Activated CD4-positive, alpha-beta T cell treated with anti-CD3 and anti-CD28 coated beads for 36 hours (primary cell): Measurements from ENCODE around the gene ATM. TPM values are rescaled to one million over a fixed set of nuclear protein-coding genes. Genes with fewer than 3 reads are reported as not detected.

ENCODE experiments used
- ATAC-seq: fragments of 200-7000 bp; cut with Tn5 transposase; one replicate; pipeline ENCODE4 v1.10.0; 2021; ENCODE audit warnings: mild to moderate bottlenecking, moderate library complexity
- CTCF ChIA-PET: fragments of 350-600 bp; sonication (Branson Sonifier 250); formaldehyde crosslinking; loops from one replicate; lab custom pipeline; 2021; ENCODE audit warnings: antibody characterized with exemption; lab: Charles Lee
- POLR2A ChIA-PET: fragments of 350-600 bp; sonication (Branson Sonifier 250); formaldehyde crosslinking; loops from one replicate; lab custom pipeline; 2021; ENCODE audit warnings: antibody characterized with exemption, inconsistent platforms; lab: Charles Lee
- DNase-seq: peaks from one replicate; pipeline ENCODE4 v3.0.0-alpha.2; 2020
- H3K27ac Mint-ChIP-seq: one replicate; pipeline ENCODE4 v1.8.0; 2021; ENCODE audit warnings: mixed read lengths
- H3K27me3 Mint-ChIP-seq: one replicate; pipeline ENCODE4 v1.8.0; 2021; ENCODE audit warnings: mixed read lengths
- H3K36me3 Mint-ChIP-seq: one replicate; pipeline ENCODE4 v1.8.0; 2021; ENCODE audit warnings: low read depth, mixed read lengths
- H3K4me1 Mint-ChIP-seq: one replicate; pipeline ENCODE4 v1.8.0; 2021; ENCODE audit warnings: mixed read lengths
- H3K4me3 Mint-ChIP-seq: one replicate; pipeline ENCODE4 v1.8.0; 2021; ENCODE audit warnings: mild to moderate bottlenecking, moderate library complexity, mixed read lengths
- H3K9me3 Mint-ChIP-seq: one replicate; pipeline ENCODE4 v1.8.0; 2021; ENCODE audit warnings: low read depth, mixed read lengths
- intact Hi-C, 2 experiments: fragments of 100-400 bp; cut with DNase I in 1 of 2; cut with micrococcal nuclease in 1 of 2; formaldehyde crosslinking; loops; one replicate each; pipeline versions ENCODE4 v1.14.2 to v1.15.1; 2022 to 2024; cut with DNase I, micrococcal nuclease
- total RNA-seq, 2 experiments: library from RNA; stranded (reverse); gene quantifications; one replicate each; pipeline ENCODE4 v1.2.3, GENCODE V29; 2021

ATM gene
- total RNA-seq, 2 experiments from 2014 or later = 32.8 to 36.1 TPM

DNA sequence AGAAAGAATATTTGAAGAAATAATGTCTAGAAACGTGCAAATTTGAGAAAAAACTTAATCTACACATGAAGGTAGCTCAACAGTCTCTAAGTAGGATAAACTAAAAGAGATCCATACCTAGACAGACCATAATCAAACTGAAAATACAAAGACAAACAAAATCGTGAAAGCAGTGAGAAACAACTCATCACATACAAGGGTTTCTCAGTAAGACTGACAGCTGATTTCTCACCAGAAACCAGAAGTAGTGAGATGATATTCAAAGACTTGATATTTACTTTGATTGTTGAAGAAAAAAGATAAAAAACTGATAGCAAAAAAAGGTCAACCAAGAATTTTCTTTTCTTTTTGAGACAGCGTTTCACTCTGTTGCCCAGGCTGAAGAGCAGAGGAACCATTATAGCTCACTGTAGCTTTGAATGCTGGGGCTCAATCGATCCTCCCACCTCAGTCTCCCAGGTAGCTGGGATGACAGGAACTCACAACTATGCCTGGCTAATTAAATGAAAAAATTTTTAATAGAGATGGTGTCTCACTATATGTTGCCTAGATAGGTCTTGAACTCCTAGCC, 17.9 kb upstream of the ATM start:
- ChIA-PET CTCF (interaction anchor here (1.2 to 1.7 kb wide), 3 partner anchors 10 to 16 kb away, joined by 3 to 7 read pairs (median 6); no protein-coding TSS in a partner anchor), POLR2A (interaction anchor here (0.6 to 1.0 kb wide), 4 partner anchors 14 to 289 kb away, joined by 3 to 5 read pairs (median 4); no protein-coding TSS in a partner anchor)
- ATAC-seq (peak; percentile 57), DNase-seq (no peak)
- Mint-ChIP-seq H3K4me3 (no peak overlapping the region), H3K27ac (peak overlapping the region; percentile 58), H3K36me3 (peaks cover 74% of the 10 kb centered on the region), H3K9me3 (peaks cover 18% of the 10 kb centered on the region), H3K4me1 (peaks cover 64% of the 10 kb centered on the region), H3K27me3 (no peaks in the 10 kb centered on the region)
- intact Hi-C loops = no loop called here

- CTCF ChIA-PET = interaction anchor here (0.5 to 1.7 kb wide), 3 partner anchors 9 to 302 kb away, joined by 3 to 6 read pairs (median 4); no protein-coding TSS in a partner anchor
- H3K9me3 Mint-ChIP-seq = peaks cover 23% of the 10 kb centered on the region
Observed at GRCh38 chr11:108206171-108206570, 16.7 kb upstream of the ATM start.

DNA sequence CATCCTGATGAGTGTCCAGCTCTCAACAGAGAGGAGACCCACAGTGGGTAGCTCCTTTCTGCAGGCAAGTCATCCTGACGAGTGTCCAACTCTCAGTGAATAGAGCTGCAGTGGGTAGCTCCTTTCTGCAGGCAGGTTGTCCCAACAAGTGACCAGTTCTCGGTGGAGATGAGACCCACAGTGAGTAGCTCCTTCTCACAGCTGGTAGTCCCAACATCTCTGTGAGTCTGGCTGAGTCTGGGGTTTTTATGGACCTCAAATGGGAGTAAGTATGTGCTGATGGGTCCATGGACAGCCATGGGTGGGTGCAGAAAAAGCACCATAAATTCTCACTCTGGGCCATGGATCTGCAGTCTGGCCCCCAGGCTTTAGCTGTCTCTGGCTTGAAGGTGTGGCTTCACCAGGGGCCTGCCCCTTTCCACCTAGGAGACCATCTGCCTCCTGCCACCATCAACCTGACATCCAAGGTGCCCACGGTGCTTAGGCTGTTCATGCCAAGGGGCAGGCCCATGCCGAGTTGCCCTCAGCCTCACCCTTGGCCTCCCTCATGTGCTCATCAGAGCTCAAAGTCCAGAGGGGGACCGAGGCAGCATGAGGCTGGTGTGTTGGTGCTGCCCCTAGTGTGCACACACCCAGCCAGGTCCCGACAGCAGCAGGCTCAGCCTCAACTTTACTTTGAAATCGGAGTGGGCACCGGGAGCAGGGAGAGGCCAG, 15.7 kb upstream of the ATM start:
- H3K36me3 Mint-ChIP-seq = peaks cover 95% of the 10 kb centered on the region
- DNase-seq (no peak), ATAC-seq (no peak)
- no peak overlapping the region for H3K4me3 Mint-ChIP-seq
- intact Hi-C loops = no loop called here
- POLR2A ChIA-PET = interaction anchor here (0.6 to 1.2 kb wide), 2 partner anchors 10 to 12 kb away, joined by 3 to 4 read pairs; no protein-coding TSS in a partner anchor
- H3K27ac Mint-ChIP-seq = no peak overlapping the region
- H3K9me3 Mint-ChIP-seq = peaks cover 23% of the 10 kb centered on the region
- CTCF ChIA-PET = interaction anchor here (0.6 to 1.7 kb wide), 3 partner anchors 8 to 303 kb away, joined by 3 to 6 read pairs (median 4); no protein-coding TSS in a partner anchor
- no peaks in the 10 kb centered on the region for H3K27me3 Mint-ChIP-seq
- H3K4me1 Mint-ChIP-seq = peaks cover 65% of the 10 kb centered on the region

More at GRCh38 chr11:108206171-108206570, 16.7 kb upstream of the ATM start:
- POLR2A ChIA-PET = interaction anchor here (0.6 to 1.2 kb wide), 2 partner anchors 9 to 13 kb away, joined by 3 to 4 read pairs; no protein-coding TSS in a partner anchor
- no peak for DNase-seq
- intact Hi-C loops = no loop called here
- peaks cover 86% of the 10 kb centered on the region for H3K36me3 Mint-ChIP-seq
- peaks cover 63% of the 10 kb centered on the region for H3K4me1 Mint-ChIP-seq
- no peak overlapping the region for H3K4me3 Mint-ChIP-seq
- no peaks in the 10 kb centered on the region for H3K27me3 Mint-ChIP-seq
- no peak for ATAC-seq
- no peak overlapping the region for H3K27ac Mint-ChIP-seq

DNA sequence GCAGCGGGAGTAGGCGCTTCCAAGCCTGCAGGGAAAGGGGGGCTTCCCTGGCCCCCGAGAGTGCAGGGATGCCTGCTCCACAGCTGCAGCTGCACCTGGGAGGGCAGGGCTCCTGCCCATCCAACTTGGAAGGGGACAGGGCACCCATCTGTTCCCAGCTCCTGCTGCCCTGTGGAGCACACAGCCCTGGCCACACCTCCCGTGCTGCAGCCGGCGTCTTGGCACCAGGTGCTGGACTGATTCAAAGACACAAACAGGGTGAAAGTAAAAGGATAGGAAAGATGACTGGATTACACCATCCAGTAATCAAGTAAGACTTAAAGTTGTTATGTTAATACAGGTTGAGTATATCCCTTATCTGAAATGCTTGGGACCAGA, 15.2 kb upstream of the ATM start:
- DNase-seq = no peak
- no peaks in the 10 kb centered on the region for H3K27me3 Mint-ChIP-seq
- ATAC-seq = no peak
- H3K27ac Mint-ChIP-seq = no peak overlapping the region
- ChIA-PET CTCF (no interaction called here), POLR2A (no interaction called here)
- peaks cover 23% of the 10 kb centered on the region for H3K9me3 Mint-ChIP-seq
- H3K4me1 Mint-ChIP-seq = peaks cover 64% of the 10 kb centered on the region
- intact Hi-C loops = no loop called here
- H3K36me3 Mint-ChIP-seq = peaks cover 95% of the 10 kb centered on the region
- no peak overlapping the region for H3K4me3 Mint-ChIP-seq

- peaks cover 54% of the 10 kb centered on the region for H3K4me1 Mint-ChIP-seq
- intact Hi-C loops = no loop called here
- H3K36me3 Mint-ChIP-seq = peaks cover 82% of the 10 kb centered on the region
- no peaks in the 10 kb centered on the region for H3K27me3 Mint-ChIP-seq
- no peak overlapping the region for H3K4me3 Mint-ChIP-seq
- DNase-seq = no peak
- peaks cover 13% of the 10 kb centered on the region for H3K9me3 Mint-ChIP-seq
- peak; percentile 23 for ATAC-seq
- ChIA-PET CTCF (interaction anchor here (1.0 kb wide), 1 partner anchor 10 kb away, joined by 3 read pairs; no protein-coding TSS in a partner anchor), POLR2A (interaction anchor here (0.7 kb wide), 1 partner anchor 63 kb away, joined by 3 read pairs; no protein-coding TSS in a partner anchor)
- H3K27ac Mint-ChIP-seq = peak overlapping the region; percentile 44
Observed at GRCh38 chr11:108210441-108210840, 12.4 kb upstream of the ATM start.

DNA sequence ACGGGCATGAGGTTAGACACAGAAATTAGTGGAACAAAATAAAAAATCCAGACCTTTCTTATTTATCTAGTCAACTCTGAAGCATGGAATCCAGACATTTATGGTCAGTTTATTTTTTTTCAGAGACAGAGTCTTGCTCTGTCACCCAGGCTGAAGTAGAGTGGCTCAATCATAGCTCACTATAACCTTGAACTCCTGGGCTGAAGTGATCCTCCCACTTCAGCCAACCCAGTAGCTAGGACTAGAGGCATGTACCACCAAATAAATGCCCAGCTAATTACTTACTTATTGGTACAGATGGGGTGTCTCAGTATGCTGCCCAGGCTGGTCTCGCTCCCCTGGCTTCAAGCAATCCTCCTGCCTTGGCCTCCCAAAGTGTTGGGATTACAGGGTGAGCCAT, 9.1 kb upstream of the ATM start:
- CTCF ChIA-PET = no interaction called here
- H3K36me3 Mint-ChIP-seq = peaks cover 59% of the 10 kb centered on the region
- DNase-seq (no peak), ATAC-seq (no peak)
- no peak overlapping the region for H3K4me3 Mint-ChIP-seq
- intact Hi-C loops = no loop called here
- peak overlapping the region; percentile 19 for H3K27ac Mint-ChIP-seq
- no peaks in the 10 kb centered on the region for H3K27me3 Mint-ChIP-seq
- peaks cover 4% of the 10 kb centered on the region for H3K9me3 Mint-ChIP-seq
- POLR2A ChIA-PET = no interaction called here
- peaks cover 73% of the 10 kb centered on the region for H3K4me1 Mint-ChIP-seq

DNA sequence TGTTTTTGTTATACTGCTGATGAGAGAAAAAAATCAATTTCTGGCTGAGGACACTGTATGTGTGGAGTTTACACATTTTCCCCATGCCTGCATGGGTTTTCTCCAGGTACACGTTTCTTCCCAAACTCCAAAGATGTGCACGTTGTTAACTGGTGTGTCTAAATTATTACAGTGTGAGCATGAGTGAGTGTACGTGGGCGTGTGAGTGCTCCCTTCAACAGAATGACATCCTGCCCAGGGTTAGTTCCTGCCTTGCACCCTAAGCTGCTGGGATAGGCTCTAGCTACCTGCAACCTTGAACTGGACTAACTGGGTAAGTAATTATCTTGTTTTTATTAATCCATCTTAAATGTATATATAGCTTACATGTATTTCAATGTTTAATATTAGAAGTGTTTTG, 5.9 kb upstream of the ATM start:
- ChIA-PET POLR2A (no interaction called here), CTCF (no interaction called here)
- peak overlapping the region; percentile 70 for H3K27ac Mint-ChIP-seq
- ATAC-seq (no peak), DNase-seq (peak; percentile 40)
- peaks cover 43% of the 10 kb centered on the region for H3K36me3 Mint-ChIP-seq
- H3K9me3 Mint-ChIP-seq = no peaks in the 10 kb centered on the region
- H3K27me3 Mint-ChIP-seq = no peaks in the 10 kb centered on the region
- no peak overlapping the region for H3K4me3 Mint-ChIP-seq
- intact Hi-C loops = no loop called here
- H3K4me1 Mint-ChIP-seq = peaks cover 71% of the 10 kb centered on the region

GRCh38 chr11:108218455-108218854, 4.4 kb upstream of the ATM start:
- intact Hi-C loops = no loop called here
- DNase-seq (no peak), ATAC-seq (no peak)
- H3K27ac Mint-ChIP-seq = peak overlapping the region; percentile 83
- CTCF ChIA-PET = interaction anchor here (0.5 to 1.7 kb wide), 4 partner anchors 10 to 22 kb away, joined by 3 to 7 read pairs (median 3); no protein-coding TSS in a partner anchor
- no peaks in the 10 kb centered on the region for H3K27me3 Mint-ChIP-seq
- no peaks in the 10 kb centered on the region for H3K9me3 Mint-ChIP-seq
- POLR2A ChIA-PET = interaction anchor here (0.8 to 1.5 kb wide), 4 partner anchors 14 to 21 kb away, joined by 4 to 12 read pairs (median 5); no protein-coding TSS in a partner anchor
- H3K4me3 Mint-ChIP-seq = no peak overlapping the region
- peaks cover 38% of the 10 kb centered on the region for H3K36me3 Mint-ChIP-seq
- peaks cover 65% of the 10 kb centered on the region for H3K4me1 Mint-ChIP-seq

DNA sequence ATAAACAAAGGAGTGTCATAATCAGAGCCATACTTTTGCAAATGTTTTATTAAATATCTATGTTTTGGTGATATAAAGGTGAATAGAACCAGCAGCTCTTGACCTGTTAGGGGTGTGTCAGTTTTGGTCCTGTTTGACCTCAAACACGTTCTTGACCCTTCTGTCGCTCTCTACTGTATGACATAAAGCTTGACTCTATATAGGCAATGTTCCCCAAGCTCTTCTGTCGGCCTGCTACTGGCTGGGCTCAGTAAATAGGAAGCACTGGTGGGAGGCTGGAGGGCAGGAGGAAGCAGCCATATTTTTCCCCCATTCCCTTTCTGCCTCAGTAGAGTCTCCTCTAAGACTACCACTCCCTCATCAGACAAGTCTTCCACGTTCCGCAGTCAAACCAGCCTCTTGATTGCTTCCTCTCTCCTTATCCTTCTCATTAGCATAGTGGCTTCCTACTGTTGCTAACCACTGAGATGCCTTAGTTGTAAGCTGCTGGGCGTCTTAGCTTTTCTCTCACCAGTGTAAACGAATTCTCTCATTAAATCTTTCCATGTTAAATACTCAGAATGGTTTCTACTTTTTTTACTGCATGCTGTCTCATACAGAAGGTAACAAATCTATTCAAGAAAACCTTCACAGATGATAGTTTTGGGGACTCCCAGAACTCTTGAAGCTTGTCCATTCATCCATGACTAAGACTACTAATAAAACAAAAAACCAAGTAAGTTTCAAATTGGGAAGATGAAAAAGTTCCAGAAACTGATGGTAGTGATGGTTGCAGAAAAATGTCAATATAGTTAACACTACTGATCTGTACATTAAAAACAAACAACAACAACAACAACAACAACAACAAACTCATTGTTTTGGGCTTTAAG, 3.7 kb upstream of the ATM start:
- H3K4me3 Mint-ChIP-seq = peak overlapping the region; percentile 45

GRCh38 chr11:108220721-108221336, 2.0 kb upstream of the ATM start:
- intact Hi-C loops = loop anchor here (5.0 to 10.0 kb wide), 7 partner anchors 216 to 656 kb away; partner anchors contain the start of genes ALKBH8 (in 1 of the 2), CUL5 (in 1 of the 2), EXPH5 (in 1 of the 2) and POGLUT3 (in 1 of the 2)
- Mint-ChIP-seq H3K4me3 (no peak overlapping the region), H3K4me1 (peaks cover 56% of the 10 kb centered on the region), H3K27me3 (no peaks in the 10 kb centered on the region), H3K27ac (no peak overlapping the region), H3K36me3 (peaks cover 28% of the 10 kb centered on the region), H3K9me3 (no peaks in the 10 kb centered on the region)
- DNase-seq = no peak
- ATAC-seq = no peak
- ChIA-PET POLR2A (interaction anchor here (1.0 to 1.3 kb wide), 2 partner anchors 9 to 16 kb away, joined by 3 to 8 read pairs; no protein-coding TSS in a partner anchor), CTCF (interaction anchor here (0.5 to 7.2 kb wide), 4 partner anchors 16 to 304 kb away, joined by 3 to 91 read pairs (median 6); no protein-coding TSS in a partner anchor)

More for the DNA sequence above, 3.7 kb upstream of the ATM start:
- Mint-ChIP-seq H3K27me3 (no peaks in the 10 kb centered on the region), H3K9me3 (no peaks in the 10 kb centered on the region), H3K4me1 (peaks cover 58% of the 10 kb centered on the region), H3K36me3 (peaks cover 32% of the 10 kb centered on the region), H3K27ac (peak overlapping the region; percentile 79)
- POLR2A ChIA-PET = interaction anchor here (0.5 to 1.5 kb wide), 10 partner anchors 10 to 445 kb away, joined by 3 to 12 read pairs (median 4); partner anchors contain the start of gene DDX10
- intact Hi-C loops = no loop called here
- no peak for DNase-seq
- CTCF ChIA-PET = interaction anchor here (0.5 to 1.7 kb wide), 7 partner anchors 10 to 262 kb away, joined by 3 to 7 read pairs (median 3); no protein-coding TSS in a partner anchor
- ATAC-seq = no peak
